ENCODE data around the gene MCTS1. TPM values are rescaled to one million over a fixed set of nuclear protein-coding genes. Genes with fewer than 3 reads are reported as not detected.

MCTS1 gene, protein sequence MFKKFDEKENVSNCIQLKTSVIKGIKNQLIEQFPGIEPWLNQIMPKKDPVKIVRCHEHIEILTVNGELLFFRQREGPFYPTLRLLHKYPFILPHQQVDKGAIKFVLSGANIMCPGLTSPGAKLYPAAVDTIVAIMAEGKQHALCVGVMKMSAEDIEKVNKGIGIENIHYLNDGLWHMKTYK
- 43.0 and 45.9 TPM in 2 replicates for total RNA-seq

GRCh38 chrX:120603707-120604360, at the start of gene MCTS1:
MCTS1 (plus strand) TSS chrX:120604101; CDS start chrX:120604237, 136 bp downstream.

DNA sequence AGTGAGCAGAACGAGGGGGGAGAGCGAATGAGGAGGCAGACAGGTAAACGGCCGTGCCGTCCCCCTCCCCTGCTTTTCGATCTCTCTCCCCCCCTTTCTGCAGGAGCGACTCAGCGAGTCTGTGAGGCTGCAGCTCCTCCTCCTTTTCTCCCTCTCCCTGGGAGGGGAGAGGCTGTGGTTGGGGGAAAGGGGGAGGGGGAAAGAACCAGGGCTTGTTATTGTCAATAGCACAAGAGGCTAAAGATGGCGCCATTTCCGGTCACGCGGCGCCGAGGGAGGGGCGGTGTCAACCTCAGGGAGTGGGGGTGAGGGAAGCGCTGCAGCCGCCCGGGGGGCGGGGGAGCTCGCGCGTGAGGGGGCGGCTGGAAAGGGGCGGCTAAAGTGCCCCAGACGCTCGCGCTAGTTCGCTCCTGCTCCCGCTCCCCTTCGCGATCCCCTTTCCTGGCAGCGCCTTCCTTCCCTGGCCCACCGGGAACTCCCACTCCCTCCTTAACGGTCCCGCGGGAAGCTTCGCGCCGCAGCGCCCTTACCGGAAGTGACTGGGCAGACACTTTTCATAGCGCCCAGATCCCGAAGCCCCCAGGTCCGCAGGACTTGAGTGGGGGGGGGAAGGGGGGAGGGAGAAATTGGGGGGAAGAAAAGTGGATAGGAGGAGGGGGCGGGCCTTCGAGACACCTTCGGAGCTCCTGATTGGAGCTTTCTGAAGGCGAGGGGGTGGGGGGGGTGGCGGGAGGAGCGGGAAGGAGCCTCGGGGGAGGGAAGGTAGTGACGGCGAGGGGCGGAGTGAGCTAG, 42.9 kb upstream of the MCTS1 start, which contains the start of gene CUL4B:
Gene CUL4B (minus strand): TSS at position 121 of the 792 bp plus-strand sequence. CDS start 324 bp downstream, outside the sequence.

DNA sequence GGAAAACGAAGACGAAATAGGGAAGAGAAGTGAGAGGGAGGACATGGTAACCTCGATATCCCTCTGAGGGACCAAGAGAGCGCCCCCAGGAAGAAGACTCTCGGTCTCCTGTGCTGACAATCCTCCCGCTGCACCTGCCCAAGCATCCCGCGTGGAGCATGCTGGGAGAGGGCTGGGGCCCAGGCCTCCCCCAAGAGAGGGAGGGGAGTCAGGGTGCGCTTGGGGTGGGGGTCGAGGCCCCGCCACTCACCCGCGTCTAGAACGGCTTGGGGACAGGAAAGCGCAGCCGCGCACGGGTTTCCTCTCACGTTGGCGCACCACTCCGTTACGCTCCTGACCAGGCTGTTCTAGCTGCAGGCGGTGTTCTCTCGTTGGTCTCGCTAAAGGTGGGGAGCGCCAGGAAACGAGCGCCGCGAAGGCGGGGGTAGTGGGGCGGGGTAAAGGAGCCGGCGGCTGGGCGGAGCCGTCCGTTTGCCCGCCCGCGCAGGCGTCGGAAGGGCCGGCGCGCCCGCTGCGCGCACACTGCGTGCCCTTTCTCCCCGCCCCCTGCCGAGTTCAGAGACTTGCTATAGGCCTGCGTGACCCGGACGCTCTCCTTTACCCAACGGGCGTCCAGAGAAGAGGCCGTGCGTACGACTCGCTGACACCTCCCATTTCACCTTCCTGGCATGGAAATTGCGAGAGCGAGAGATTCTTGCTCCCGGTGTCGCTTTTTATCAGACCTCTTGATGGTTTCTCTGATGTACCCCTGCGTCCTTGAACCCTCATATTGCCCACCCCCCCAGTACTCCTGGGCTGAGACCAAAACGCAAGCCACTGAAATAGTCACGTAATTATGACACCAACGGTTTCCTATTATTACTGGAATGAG, 26.0 kb downstream of the MCTS1 start, which contains the start of gene C1GALT1C1:
Gene C1GALT1C1 (minus strand): TSS at position 388 of the 871 bp plus-strand sequence. CDS start 2,888 bp downstream, outside the sequence.

Other genes with a start within 250 kb of the MCTS1 start
- not detected in 2 replicates for gene ATP1B4, start 242.0 kb upstream of the MCTS1 start, total RNA-seq
- gene LAMP2, start 134.8 kb upstream of the MCTS1 start, total RNA-seq: 127 and 128 TPM in 2 replicates
- gene CUL4B, start 43.1 kb upstream of the MCTS1 start, total RNA-seq: 53.6 and 80.2 TPM in 2 replicates
- gene C1GALT1C1, start 26.0 kb downstream of the MCTS1 start, total RNA-seq: 44.2 and 44.8 TPM in 2 replicates